Measurements from ENCODE around the gene LAMB3.

Gene LAMB3

GRCh38 chr1:209685821-209686220, 33.6 kb upstream of the LAMB3 start:
- H3K4me1 ChIP-seq (ENCODE audit: control insufficient read depth, insufficient read depth, low read length) = peaks cover 6% of the 10 kb centered on the region
- H3K27me3 ChIP-seq (ENCODE audit: control insufficient read depth, insufficient read depth, low read length, poor library complexity, severe bottlenecking) = peaks cover 5% of the 10 kb centered on the region
- H3K9me3 ChIP-seq (ENCODE audit: control insufficient read depth, low read length) = no peaks in the 10 kb centered on the region
- WGBS, 2 experiments = 77 to 81% methylated on average over 4 of the region's 4 CpGs
- no peaks in the 10 kb centered on the region for H3K36me3 ChIP-seq (ENCODE audit: control insufficient read depth, insufficient read depth, low read length)
- no peak overlapping the region for H3K4me3 ChIP-seq (ENCODE audit: insufficient read depth, low read depth, low read length)
- H3K27ac ChIP-seq (ENCODE audit: insufficient read depth, low read depth, low read length, poor library complexity, severe bottlenecking) = no peak overlapping the region

GRCh38 chr1:209678981-209679539, 26.8 kb upstream of the LAMB3 start:
- WGBS, 2 experiments = 78 to 92% methylated on average over 3 to 4 of the region's 4 CpGs
- Histone ChIP-seq H3K4me1 (ENCODE audit: control insufficient read depth, insufficient read depth, low read length) (no peaks in the 10 kb centered on the region), H3K27me3 (ENCODE audit: control insufficient read depth, insufficient read depth, low read length, poor library complexity, severe bottlenecking) (peaks cover 57% of the 10 kb centered on the region), H3K27ac (ENCODE audit: insufficient read depth, low read depth, low read length, poor library complexity, severe bottlenecking) (no peak overlapping the region), H3K4me3 (ENCODE audit: insufficient read depth, low read depth, low read length) (no peak overlapping the region), H3K9me3 (ENCODE audit: control insufficient read depth, low read length) (no peaks in the 10 kb centered on the region), H3K36me3 (ENCODE audit: control insufficient read depth, insufficient read depth, low read length) (no peaks in the 10 kb centered on the region)

- no peak overlapping the region for H3K27ac ChIP-seq (ENCODE audit: insufficient read depth, low read depth, low read length, poor library complexity, severe bottlenecking)
- 1 to 2% methylated on average over 34 of the region's 34 CpGs for WGBS, 2 experiments
Measured at GRCh38 chr1:209675565-209676154, 23.4 kb upstream of the LAMB3 start.

DNA sequence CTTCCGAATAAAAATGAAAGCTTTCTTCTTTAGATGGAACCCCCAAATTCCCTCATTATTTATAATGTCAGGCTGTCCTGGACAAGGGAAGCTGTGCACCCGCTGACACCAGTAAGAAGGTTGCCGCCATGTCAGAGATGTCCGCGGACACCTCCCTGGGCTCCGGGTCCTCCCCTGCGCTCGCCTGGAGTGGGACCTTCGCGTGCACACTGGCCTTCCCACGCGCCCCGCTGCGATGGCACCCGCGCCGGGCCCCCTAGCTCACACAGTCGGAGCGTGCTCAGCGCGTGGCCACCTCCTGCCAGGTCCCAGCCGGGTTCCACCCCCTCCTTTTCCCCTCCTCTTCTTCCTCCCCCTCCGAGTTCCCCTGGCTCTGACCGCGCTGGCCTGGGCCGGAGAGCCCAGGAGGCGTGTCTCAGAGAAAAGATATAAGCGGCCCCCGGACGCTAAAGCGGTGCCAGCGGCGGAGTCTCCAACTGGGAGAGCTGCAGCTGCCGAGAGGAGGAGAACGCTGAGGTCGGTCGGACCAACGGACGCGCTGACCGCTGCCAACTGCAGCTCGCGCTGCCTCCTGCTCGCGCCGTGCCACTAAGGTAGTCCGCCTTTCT, 22.8 kb upstream of the LAMB3 start, which contains the start of gene G0S2:
G0S2 (plus strand) TSS at position 456 of the 608 bp plus-strand sequence. CDS start 273 bp downstream, outside the sequence.
- 2 to 3% methylated on average over 47 of the region's 47 CpGs for WGBS, 2 experiments
- Histone ChIP-seq H3K36me3 (ENCODE audit: control insufficient read depth, insufficient read depth, low read length) (no peaks in the 10 kb centered on the region), H3K4me3 (ENCODE audit: insufficient read depth, low read depth, low read length) (peak within 1 kb of the TSS; percentile 45), H3K9me3 (ENCODE audit: control insufficient read depth, low read length) (no peaks in the 10 kb centered on the region), H3K4me1 (ENCODE audit: control insufficient read depth, insufficient read depth, low read length) (no peaks in the 10 kb centered on the region), H3K27ac (ENCODE audit: insufficient read depth, low read depth, low read length, poor library complexity, severe bottlenecking) (no peak within 1 kb of the TSS), H3K27me3 (ENCODE audit: control insufficient read depth, insufficient read depth, low read length, poor library complexity, severe bottlenecking) (peaks cover 69% of the 10 kb centered on the region)

More at GRCh38 chr1:209675565-209676154, 23.4 kb upstream of the LAMB3 start:
- Histone ChIP-seq H3K9me3 (ENCODE audit: control insufficient read depth, low read length) (no peaks in the 10 kb centered on the region), H3K4me3 (ENCODE audit: insufficient read depth, low read depth, low read length) (peak overlapping the region; percentile 45), H3K27me3 (ENCODE audit: control insufficient read depth, insufficient read depth, low read length, poor library complexity, severe bottlenecking) (peaks cover 69% of the 10 kb centered on the region), H3K36me3 (ENCODE audit: control insufficient read depth, insufficient read depth, low read length) (no peaks in the 10 kb centered on the region), H3K4me1 (ENCODE audit: control insufficient read depth, insufficient read depth, low read length) (no peaks in the 10 kb centered on the region)

- H3K36me3 ChIP-seq (ENCODE audit: control insufficient read depth, insufficient read depth, low read length) = no peaks in the 10 kb centered on the region
- H3K9me3 ChIP-seq (ENCODE audit: control insufficient read depth, low read length) = no peaks in the 10 kb centered on the region
- peaks cover 64% of the 10 kb centered on the region for H3K27me3 ChIP-seq (ENCODE audit: control insufficient read depth, insufficient read depth, low read length, poor library complexity, severe bottlenecking)
- H3K27ac ChIP-seq (ENCODE audit: insufficient read depth, low read depth, low read length, poor library complexity, severe bottlenecking) = no peak overlapping the region
- H3K4me3 ChIP-seq (ENCODE audit: insufficient read depth, low read depth, low read length) = no peak overlapping the region
- no peaks in the 10 kb centered on the region for H3K4me1 ChIP-seq (ENCODE audit: control insufficient read depth, insufficient read depth, low read length)
- WGBS, 2 experiments = 84 to 87% methylated on average over 6 to 7 of the region's 7 CpGs
Measured at GRCh38 chr1:209673631-209674417, 21.6 kb upstream of the LAMB3 start.

DNA sequence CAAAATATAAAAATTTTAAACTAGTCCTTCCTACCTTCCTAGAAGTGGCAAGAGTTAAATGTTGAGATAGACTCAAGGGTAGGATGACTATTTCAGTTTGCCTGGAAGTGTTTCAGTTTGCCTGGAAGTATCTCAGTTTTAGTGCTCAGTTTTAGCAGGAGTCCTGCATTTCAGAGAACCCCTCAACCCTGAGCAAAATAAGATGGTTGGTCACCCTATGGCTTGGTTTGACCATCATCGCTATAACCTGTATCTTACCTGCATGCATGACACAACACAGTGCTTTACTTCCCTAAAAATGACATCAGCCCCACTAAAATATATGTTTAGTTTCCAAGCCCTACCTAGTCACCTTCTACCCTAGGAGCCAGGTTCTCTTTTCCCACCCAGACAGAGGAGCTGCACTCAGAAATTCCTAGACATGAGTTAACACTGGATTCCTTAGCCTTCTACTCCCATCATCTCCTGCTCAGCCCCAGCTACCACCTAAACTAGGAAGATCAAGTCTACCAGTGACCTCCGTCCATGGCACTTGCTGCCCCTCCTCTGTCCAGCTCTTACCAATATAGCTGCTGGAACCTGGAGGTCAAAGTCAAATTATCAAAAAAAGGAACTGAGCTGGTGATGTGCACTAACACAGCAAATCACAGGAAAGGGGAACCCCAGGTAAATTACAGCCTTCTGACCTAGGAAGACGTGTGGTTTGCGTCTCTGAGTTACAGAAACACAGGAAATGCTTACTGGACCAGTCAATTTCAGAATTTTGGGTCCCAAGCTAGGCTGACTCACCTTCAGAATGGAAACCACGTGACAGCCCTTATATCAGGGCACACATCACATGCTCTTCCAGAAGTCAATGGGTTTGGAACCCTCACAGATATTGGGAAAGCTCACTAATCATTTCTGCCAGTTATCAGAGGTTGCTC, 20.7 kb upstream of the LAMB3 start:
- peaks cover 55% of the 10 kb centered on the region for H3K27me3 ChIP-seq (ENCODE audit: control insufficient read depth, insufficient read depth, low read length, poor library complexity, severe bottlenecking)
- WGBS, 2 experiments = 87 to 88% methylated on average over 5 of the region's 5 CpGs
- no peaks in the 10 kb centered on the region for H3K36me3 ChIP-seq (ENCODE audit: control insufficient read depth, insufficient read depth, low read length)
- no peaks in the 10 kb centered on the region for H3K4me1 ChIP-seq (ENCODE audit: control insufficient read depth, insufficient read depth, low read length)
- H3K27ac ChIP-seq (ENCODE audit: insufficient read depth, low read depth, low read length, poor library complexity, severe bottlenecking) = no peak overlapping the region
- H3K9me3 ChIP-seq (ENCODE audit: control insufficient read depth, low read length) = no peaks in the 10 kb centered on the region
- no peak overlapping the region for H3K4me3 ChIP-seq (ENCODE audit: insufficient read depth, low read depth, low read length)

GRCh38 chr1:209670441-209671082, 18.3 kb upstream of the LAMB3 start:
- no peaks in the 10 kb centered on the region for H3K9me3 ChIP-seq (ENCODE audit: control insufficient read depth, low read length)
- peaks cover 31% of the 10 kb centered on the region for H3K27me3 ChIP-seq (ENCODE audit: control insufficient read depth, insufficient read depth, low read length, poor library complexity, severe bottlenecking)
- H3K4me3 ChIP-seq (ENCODE audit: insufficient read depth, low read depth, low read length) = no peak overlapping the region
- 76 to 85% methylated on average over 1 of the region's 1 CpG for WGBS, 2 experiments
- no peaks in the 10 kb centered on the region for H3K4me1 ChIP-seq (ENCODE audit: control insufficient read depth, insufficient read depth, low read length)
- H3K36me3 ChIP-seq (ENCODE audit: control insufficient read depth, insufficient read depth, low read length) = no peaks in the 10 kb centered on the region
- no peak overlapping the region for H3K27ac ChIP-seq (ENCODE audit: insufficient read depth, low read depth, low read length, poor library complexity, severe bottlenecking)

GRCh38 chr1:209667708-209668107, 15.5 kb upstream of the LAMB3 start:
- Histone ChIP-seq H3K4me1 (ENCODE audit: control insufficient read depth, insufficient read depth, low read length) (no peaks in the 10 kb centered on the region), H3K4me3 (ENCODE audit: insufficient read depth, low read depth, low read length) (no peak overlapping the region), H3K27me3 (ENCODE audit: control insufficient read depth, insufficient read depth, low read length, poor library complexity, severe bottlenecking) (peaks cover 3% of the 10 kb centered on the region), H3K36me3 (ENCODE audit: control insufficient read depth, insufficient read depth, low read length) (no peaks in the 10 kb centered on the region), H3K9me3 (ENCODE audit: control insufficient read depth, low read length) (no peaks in the 10 kb centered on the region), H3K27ac (ENCODE audit: insufficient read depth, low read depth, low read length, poor library complexity, severe bottlenecking) (no peak overlapping the region)
- 94 to 96% methylated on average over 4 of the region's 4 CpGs for WGBS, 2 experiments

GRCh38 chr1:209667103-209667502, 14.9 kb upstream of the LAMB3 start:
- Histone ChIP-seq H3K9me3 (ENCODE audit: control insufficient read depth, low read length) (no peaks in the 10 kb centered on the region), H3K27ac (ENCODE audit: insufficient read depth, low read depth, low read length, poor library complexity, severe bottlenecking) (no peak overlapping the region), H3K36me3 (ENCODE audit: control insufficient read depth, insufficient read depth, low read length) (no peaks in the 10 kb centered on the region), H3K27me3 (ENCODE audit: control insufficient read depth, insufficient read depth, low read length, poor library complexity, severe bottlenecking) (no peaks in the 10 kb centered on the region), H3K4me1 (ENCODE audit: control insufficient read depth, insufficient read depth, low read length) (no peaks in the 10 kb centered on the region), H3K4me3 (ENCODE audit: insufficient read depth, low read depth, low read length) (no peak overlapping the region)
- whole genome bisulfite sequencing, 2 experiments = 96 to 97% methylated on average over 1 of the region's 1 CpG
